Fibroblast of villous mesenchyme (primary cell): ENCODE measurements around the gene TSHZ2. TPM values are rescaled to one million over a fixed set of nuclear protein-coding genes. Genes with fewer than 3 reads are reported as not detected.

Source experiments
- DNase-seq: peaks from one replicate; pipeline ENCODE4 v3.0.0-alpha.2; 2010; ENCODE audit warnings: low read depth
- H3K4me3 ChIP-seq: 2 replicates; pipeline ENCODE4 v1.5.1; 2011; ENCODE audit warnings: low read depth, mild to moderate bottlenecking, low read length
- total RNA-seq: library from RNA; depleted of rRNA; stranded (reverse); fragments of >200 nt; gene quantifications from 2 replicates; pipeline ENCODE4 v1.2.3, GENCODE V29; 2012
- TF ChIP-seq, protein P1 (sequence below): IDR thresholded peaks from 2 replicates; pipeline ENCODE4 v1.5.1; 2012; ENCODE audit warnings: low read depth, mild to moderate bottlenecking, low read length; ENCODE audit not compliant: insufficient read depth

The TSHZ2 gene
- total RNA-seq, 1 donor = 2.6 TPM

DNA sequence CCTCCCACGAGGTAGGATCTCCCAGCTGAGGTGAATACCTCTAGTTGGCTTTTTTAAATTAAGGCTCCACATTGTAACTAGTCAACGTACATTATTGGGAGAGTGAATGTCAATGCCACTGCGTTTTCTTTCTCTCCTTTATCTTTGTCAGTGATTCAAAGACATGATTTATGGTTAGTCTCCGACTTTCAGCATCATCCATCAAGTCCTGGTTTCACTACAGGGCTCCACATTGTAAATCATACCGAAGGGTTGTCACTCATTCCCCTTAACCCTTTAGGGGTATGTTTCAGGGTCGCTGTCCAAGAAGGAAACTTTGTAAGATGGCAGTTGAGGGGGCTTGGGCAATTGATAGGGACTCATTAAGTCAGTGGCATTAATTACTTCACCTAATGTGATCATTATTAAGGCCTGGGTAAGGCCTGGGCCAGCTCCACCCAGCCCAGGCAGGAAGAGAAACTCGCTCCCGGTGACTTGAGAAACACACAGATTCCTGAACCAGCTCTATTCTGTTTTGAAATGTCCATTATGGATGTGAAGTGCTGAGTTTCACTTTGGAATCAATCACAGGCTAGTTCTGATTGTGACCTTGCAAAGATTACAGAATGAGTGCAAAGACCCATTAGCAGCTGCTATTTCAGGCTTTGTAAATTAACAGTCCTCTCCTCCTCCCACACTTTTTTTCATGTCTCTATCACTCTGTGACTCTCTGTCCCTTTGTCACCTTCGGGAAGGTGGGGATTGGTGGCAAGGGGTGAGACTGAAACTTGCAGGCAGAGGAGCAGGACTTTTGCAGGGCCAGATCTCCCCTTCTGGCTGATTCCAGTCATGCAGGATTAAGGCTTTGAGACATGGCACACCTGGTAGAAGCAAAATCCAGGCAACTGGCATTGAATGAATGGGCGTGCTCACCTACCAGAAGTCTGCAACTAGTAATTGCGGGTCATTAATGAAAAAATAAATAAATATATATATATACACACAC is 222.4 kb downstream of the TSHZ2 start:
- H3K4me3 ChIP-seq = no peak overlapping the region
- TF ChIP-seq, protein P1, sequence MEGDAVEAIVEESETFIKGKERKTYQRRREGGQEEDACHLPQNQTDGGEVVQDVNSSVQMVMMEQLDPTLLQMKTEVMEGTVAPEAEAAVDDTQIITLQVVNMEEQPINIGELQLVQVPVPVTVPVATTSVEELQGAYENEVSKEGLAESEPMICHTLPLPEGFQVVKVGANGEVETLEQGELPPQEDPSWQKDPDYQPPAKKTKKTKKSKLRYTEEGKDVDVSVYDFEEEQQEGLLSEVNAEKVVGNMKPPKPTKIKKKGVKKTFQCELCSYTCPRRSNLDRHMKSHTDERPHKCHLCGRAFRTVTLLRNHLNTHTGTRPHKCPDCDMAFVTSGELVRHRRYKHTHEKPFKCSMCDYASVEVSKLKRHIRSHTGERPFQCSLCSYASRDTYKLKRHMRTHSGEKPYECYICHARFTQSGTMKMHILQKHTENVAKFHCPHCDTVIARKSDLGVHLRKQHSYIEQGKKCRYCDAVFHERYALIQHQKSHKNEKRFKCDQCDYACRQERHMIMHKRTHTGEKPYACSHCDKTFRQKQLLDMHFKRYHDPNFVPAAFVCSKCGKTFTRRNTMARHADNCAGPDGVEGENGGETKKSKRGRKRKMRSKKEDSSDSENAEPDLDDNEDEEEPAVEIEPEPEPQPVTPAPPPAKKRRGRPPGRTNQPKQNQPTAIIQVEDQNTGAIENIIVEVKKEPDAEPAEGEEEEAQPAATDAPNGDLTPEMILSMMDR = no peak
- no peak for DNase-seq

DNA sequence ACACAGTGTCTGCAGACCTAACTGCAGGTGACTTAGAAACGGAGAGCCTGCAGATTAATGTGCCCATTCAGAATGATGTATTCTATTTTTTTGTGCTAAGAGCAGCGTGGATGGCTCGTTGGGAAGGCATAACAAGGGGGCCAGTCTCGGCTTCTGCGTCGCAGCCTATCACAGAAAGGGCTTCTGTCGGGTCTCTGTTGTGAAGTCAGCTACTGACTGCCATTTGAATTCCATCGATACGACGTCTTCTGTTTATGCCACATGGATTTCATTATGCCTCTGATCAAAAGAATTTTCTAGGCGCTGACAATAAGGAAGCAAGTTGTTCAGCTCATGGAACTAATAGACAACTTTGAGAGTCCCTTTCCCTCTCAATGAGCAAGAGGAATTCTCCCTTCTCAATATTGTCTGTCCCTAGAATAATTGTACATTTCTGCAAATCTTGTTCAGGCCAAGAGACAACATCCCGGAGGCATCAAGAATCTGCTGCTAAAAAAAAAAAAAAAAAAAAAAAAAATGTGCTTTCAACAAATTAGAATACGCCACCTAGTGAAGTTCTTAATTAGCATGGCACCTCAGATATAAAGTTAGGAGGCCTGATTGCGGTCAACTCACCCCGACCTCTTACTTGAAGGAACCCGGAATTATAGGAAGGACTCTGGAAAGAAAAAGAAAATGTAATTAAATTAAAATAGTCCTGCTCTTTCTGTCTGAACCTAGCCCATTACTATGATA is 223.9 kb downstream of the TSHZ2 start:
- no peak overlapping the region for H3K4me3 ChIP-seq
- peak; percentile 3 for DNase-seq
- TF ChIP-seq, protein P1 = no peak

DNA sequence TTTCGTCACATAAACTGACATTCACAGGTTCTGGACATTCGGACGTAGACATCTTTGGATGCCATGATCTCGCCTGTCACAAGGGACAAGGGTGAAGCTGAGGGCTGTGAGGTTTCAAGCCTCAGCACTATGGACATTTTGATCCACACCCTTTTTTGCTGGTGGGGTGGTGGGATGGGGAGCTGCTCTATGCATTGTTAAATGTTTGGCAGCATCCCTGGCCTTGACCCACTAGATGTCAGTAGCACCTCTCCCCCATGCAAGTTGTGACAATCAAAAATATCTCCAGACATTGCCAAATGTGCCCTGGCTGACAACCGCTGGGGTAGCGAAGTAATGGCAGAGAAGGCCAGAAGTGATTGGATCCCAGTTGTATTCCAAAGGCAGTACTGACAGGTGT is 229.4 kb downstream of the TSHZ2 start:
- TF ChIP-seq, protein P1 = no peak
- no peak overlapping the region for H3K4me3 ChIP-seq
- DNase-seq = no peak

DNA sequence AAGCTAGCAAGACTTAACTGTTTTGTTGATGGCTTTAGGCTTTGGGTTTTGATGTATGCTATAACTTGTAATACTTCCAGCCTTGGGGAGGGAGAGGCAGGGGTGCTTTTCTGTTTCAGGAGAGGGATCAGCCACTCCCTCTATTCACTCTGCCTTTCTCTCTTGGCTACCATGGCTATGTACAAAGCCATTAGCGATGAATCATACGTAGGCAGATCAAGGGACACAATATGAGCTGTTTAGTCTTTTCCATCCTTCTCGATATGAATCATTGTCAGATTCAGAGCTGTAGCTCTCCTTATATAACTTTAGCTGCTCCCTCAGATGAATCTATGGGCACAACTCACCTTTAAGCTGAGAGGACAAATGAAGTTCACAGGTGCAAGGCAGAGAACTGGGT is 230.6 kb downstream of the TSHZ2 start:
- no peak overlapping the region for H3K4me3 ChIP-seq
- TF ChIP-seq, protein P1 = no peak
- DNase-seq = no peak

DNA sequence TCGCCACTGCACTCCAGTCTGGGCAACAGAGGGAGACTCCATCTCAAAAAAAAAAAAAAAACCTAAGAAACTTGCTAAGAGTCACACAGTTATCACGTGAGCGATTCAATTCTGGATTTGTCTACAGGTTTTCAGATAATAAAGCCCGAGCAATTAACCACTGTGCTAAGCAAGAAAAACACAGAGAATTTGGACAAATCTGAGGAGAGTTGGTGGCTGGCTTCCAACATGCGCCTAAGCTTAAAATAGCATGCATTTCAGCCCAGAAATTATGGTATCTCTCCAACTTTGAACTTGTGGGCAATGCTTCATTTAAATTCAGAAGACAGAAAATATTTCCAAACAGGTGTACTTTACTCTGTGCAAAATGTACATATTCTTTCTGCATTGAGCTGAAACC is 232.9 kb downstream of the TSHZ2 start:
- no peak for DNase-seq
- TF ChIP-seq, protein P1 = no peak
- no peak overlapping the region for H3K4me3 ChIP-seq

DNA sequence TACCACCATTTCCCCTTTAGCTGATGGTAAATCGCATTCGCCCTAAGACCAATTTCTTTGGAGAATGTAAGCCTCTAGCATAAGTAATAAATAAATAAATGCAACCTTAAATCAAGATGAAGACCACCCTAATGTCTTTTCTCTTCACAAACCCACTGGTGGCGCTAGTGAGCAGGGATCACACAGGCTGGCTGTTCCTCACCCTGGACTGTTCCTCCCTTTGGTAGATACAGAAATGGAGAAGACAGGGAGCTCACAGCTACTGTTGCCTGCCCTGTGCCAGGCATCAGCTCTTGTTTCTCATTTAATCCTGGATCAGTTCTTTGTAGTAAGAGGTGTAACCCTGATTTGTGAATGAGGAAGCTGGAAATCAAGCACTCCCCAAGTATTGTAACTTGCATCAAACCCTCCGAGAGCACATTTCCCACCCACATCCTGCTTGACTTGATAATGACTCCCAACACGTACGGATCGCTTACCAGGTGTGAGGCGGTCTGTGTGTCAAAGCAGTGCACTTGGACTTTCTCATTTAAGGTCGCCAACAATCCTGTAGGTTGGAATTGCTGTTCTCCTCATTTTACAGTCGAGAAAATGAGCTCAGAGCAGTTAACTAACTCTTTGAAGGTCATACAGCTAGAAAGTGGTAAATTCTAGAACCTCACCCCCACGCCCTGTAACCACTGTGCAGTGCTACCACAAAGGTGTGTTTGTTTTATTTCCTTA is 236.1 kb downstream of the TSHZ2 start:
- TF ChIP-seq, protein P1 = peak; percentile 13
- H3K4me3 ChIP-seq = no peak overlapping the region
- DNase-seq = no peak
